OCI-LY7 (cell line): Measurements from ENCODE around the gene KCNA2. TPM values are rescaled to one million over a fixed set of nuclear protein-coding genes. Genes with fewer than 3 reads are reported as not detected.

Experiments used
- BruUV-seq: library from RNA; stranded (reverse); fragments of 400-500 nt; replicated peaks from 2 replicates; lab custom pipeline; 2021; lab: Mats Ljungman, UMichigan
- CTCF ChIA-PET: fragments of 300-600 bp; sonication (Branson Sonifier 250); formaldehyde crosslinking; loops from one replicate; lab custom pipeline; 2022; ENCODE audit warnings: antibody characterized with exemption; ENCODE audit not compliant: unreplicated experiment; lab: Charles Lee
- POLR2A ChIA-PET: fragments of 300-600 bp; sonication (Branson Sonifier 250); formaldehyde crosslinking; loops from one replicate; lab custom pipeline; 2022; ENCODE audit warnings: antibody characterized with exemption; lab: Charles Lee
- DNase-seq: peaks from one replicate; pipeline ENCODE4 v3.0.0-alpha.2; 2015; ENCODE audit warnings: low spot score
- H2AFZ ChIP-seq: fragments of 200-600 bp; sonication (generic), shearing (Covaris generic); 2 replicates; pipeline ENCODE4 v1.6.1; 2014; ENCODE audit warnings: mild to moderate bottlenecking, antibody characterized with exemption, low read length, moderate library complexity
- H3K27ac ChIP-seq: fragments of 200-600 bp; sonication (generic); 2 replicates; pipeline ENCODE4 v1.5.1; 2014; ENCODE audit warnings: mixed run types, low read depth, mild to moderate bottlenecking, moderate library complexity, low read length, inconsistent platforms; ENCODE audit not compliant: poor library complexity, severe bottlenecking
- H3K36me3 ChIP-seq: fragments of 200-600 bp; sonication (generic); 2 replicates; pipeline ENCODE4 v1.6.1; 2014; ENCODE audit warnings: mild to moderate bottlenecking, antibody characterized with exemption, low read length, moderate library complexity, mixed read lengths; ENCODE audit not compliant: insufficient read depth
- H3K4me1 ChIP-seq: fragments of 200-600 bp; sonication (generic); 2 replicates; pipeline ENCODE4 v1.5.1; 2014; ENCODE audit warnings: mild to moderate bottlenecking, low read length; ENCODE audit not compliant: insufficient read depth, poor library complexity, severe bottlenecking
- H3K4me2 ChIP-seq: fragments of 200-600 bp; sonication (generic); 2 replicates; pipeline ENCODE4 v1.6.1; 2014; ENCODE audit warnings: mild to moderate bottlenecking, low read length
- H3K4me3 ChIP-seq: fragments of 200-600 bp; sonication (generic); 2 replicates; pipeline ENCODE4 v1.5.1; 2014; ENCODE audit warnings: mild to moderate bottlenecking, low read depth, low read length; ENCODE audit not compliant: poor library complexity, severe bottlenecking
- H3K79me2 ChIP-seq: fragments of 200-600 bp; sonication (generic); 2 replicates; pipeline ENCODE4 v1.6.1; 2016; ENCODE audit warnings: low read depth, mild to moderate bottlenecking, low read length, moderate library complexity, mixed read lengths; ENCODE audit not compliant: insufficient read depth
- H3K9me2 ChIP-seq: fragments of 200-600 bp; sonication (generic); 2 replicates; pipeline ENCODE4 v1.6.1; 2016; ENCODE audit warnings: mild to moderate bottlenecking, low read length, mixed read lengths; ENCODE audit not compliant: insufficient read depth
- H3K9me3 ChIP-seq: fragments of 200-600 bp; sonication (generic); 2 replicates; pipeline ENCODE4 v1.6.1; 2014; ENCODE audit warnings: mild to moderate bottlenecking, mixed run types, low read length, mixed read lengths
- H4K20me1 ChIP-seq: fragments of 200-600 bp; sonication (generic); 2 replicates; pipeline ENCODE4 v1.6.1; 2014; ENCODE audit warnings: mild to moderate bottlenecking, antibody characterized with exemption, low read length, moderate library complexity, mixed read lengths; ENCODE audit not compliant: insufficient read depth
- CTCF ChIP-seq: fragments of 200-600 bp; sonication (generic); conservative IDR thresholded peaks from 2 replicates; pipeline ENCODE4 v1.5.1; 2014; ENCODE audit warnings: mild to moderate bottlenecking, antibody characterized with exemption, low read length, moderate library complexity, mixed read lengths
- EZH2phosphoT487 ChIP-seq: fragments of 200-600 bp; sonication (generic); IDR thresholded peaks from 2 replicates; pipeline ENCODE4 v1.6.1; 2018; ENCODE audit warnings: low read depth, borderline replicate concordance, mild to moderate bottlenecking, mixed run types, antibody characterized with exemption, low read length, moderate library complexity, mixed read lengths
- intact Hi-C: fragments of 100-400 bp; cut with micrococcal nuclease; formaldehyde crosslinking; loops from one replicate; pipeline ENCODE4 v1.10.0; 2022; ENCODE audit not compliant: unreplicated experiment
- total RNA-seq, 2 experiments: library from RNA; depleted of rRNA in 1 of 2; stranded (reverse); fragments of >200 nt in 1 of 2; shearing (Covaris generic) in 1 of 2; gene quantifications; 2 replicates each; pipeline ENCODE4 v1.2.3, GENCODE V29; 2014 to 2022

Gene KCNA2
- total RNA-seq, 2 experiments from 2014 or later = 0.22 to 2.3 TPM

GRCh38 chr1:110643879-110644472, 37.8 kb upstream of the KCNA2 start:
- BruUV-seq = no TSS peak
- no peaks in the 10 kb centered on the region for H3K36me3 ChIP-seq
- no peaks in the 10 kb centered on the region for H3K79me2 ChIP-seq
- peaks cover 38% of the 10 kb centered on the region for H3K4me1 ChIP-seq
- no peaks in the 10 kb centered on the region for H3K9me2 ChIP-seq
- no peaks in the 10 kb centered on the region for H4K20me1 ChIP-seq
- no peak for DNase-seq
- POLR2A ChIA-PET = interaction anchor here (0.7 to 10.4 kb wide), 5 partner anchors 7 to 24 kb away, joined by 3 to 86 read pairs (median 5); no protein-coding TSS in a partner anchor
- intact Hi-C loops = no loop called here
- CTCF ChIA-PET = interaction anchor here (1.2 kb wide), 1 partner anchor 18 kb away, joined by 3 read pairs; no protein-coding TSS in a partner anchor
- TF ChIP-seq EZH2phosphoT487 = no peak
- no peak for TF ChIP-seq CTCF
- no peaks in the 10 kb centered on the region for H3K9me3 ChIP-seq
- H2AFZ ChIP-seq = 0 out of 2 replicates have a peak overlapping the region, but pooled peaks have one; percentile 25
- no peak overlapping the region for H3K4me3 ChIP-seq
- peak overlapping the region; percentile 21 for H3K4me2 ChIP-seq
- H3K27ac ChIP-seq = no peak overlapping the region

GRCh38 chr1:110639724-110640386, 33.7 kb upstream of the KCNA2 start:
- H3K9me2 ChIP-seq = no peaks in the 10 kb centered on the region
- intact Hi-C loops = loop anchor here (10.0 kb wide), 1 partner anchor 1115 kb away; the partner anchor contains the start of gene DDX20
- no peaks in the 10 kb centered on the region for H3K79me2 ChIP-seq
- no peak overlapping the region for H3K4me3 ChIP-seq
- ChIA-PET POLR2A (interaction anchor here (0.6 to 7.5 kb wide), 4 partner anchors 9 to 87 kb away, joined by 3 to 86 read pairs (median 42); partner anchors contain the start of gene KCNA3), CTCF (interaction anchor here (1.6 kb wide), 1 partner anchor 10 kb away, joined by 4 read pairs; no protein-coding TSS in a partner anchor)
- no peak overlapping the region for H3K4me2 ChIP-seq
- no peaks in the 10 kb centered on the region for H4K20me1 ChIP-seq
- BruUV-seq = no TSS peak
- no peak overlapping the region for H3K27ac ChIP-seq
- no peaks in the 10 kb centered on the region for H3K36me3 ChIP-seq
- no peak overlapping the region for H2AFZ ChIP-seq
- H3K4me1 ChIP-seq = peaks cover 72% of the 10 kb centered on the region
- H3K9me3 ChIP-seq = no peaks in the 10 kb centered on the region
- no peak for DNase-seq
- no peak for TF ChIP-seq EZH2phosphoT487
- TF ChIP-seq CTCF = no peak
